Peyer's patch (tissue), 4 donors: ENCODE data around the gene RNF222. TPM values are rescaled to one million over a fixed set of nuclear protein-coding genes. Genes with fewer than 3 reads are reported as not detected.
A peak's percentile ranks its signal among the peaks of the same experiment; 100 is the strongest.
"Not testable (repeated sequence)": the region's sequence is repeated elsewhere in the genome, so short reads cannot be mapped to it uniquely, and the experiment has no call there.

ENCODE experiments used
- DNase-seq, 3 donors: peaks; one replicate each; pipeline ENCODE4 v3.0.0-alpha.2; 2017 to 2019
- H3K27ac ChIP-seq, 4 donors: fragments of 200-600 bp; sonication (generic); one replicate each; pipeline ENCODE4 v1.5.1; 2016 to 2019
- H3K27me3 ChIP-seq, 2 donors: fragments of 200-600 bp; sonication (generic); one replicate each; pipeline ENCODE4 v1.5.1; 2019
- H3K36me3 ChIP-seq, 3 donors: fragments of 200-600 bp; sonication (generic); one replicate each; pipeline ENCODE4 v1.5.1; 2016 to 2019
- H3K4me1 ChIP-seq, 4 donors: fragments of 200-600 bp; sonication (generic); one replicate each; pipeline ENCODE4 v1.5.1; 2016 to 2019
- H3K4me3 ChIP-seq, 4 donors: fragments of 200-600 bp; sonication (generic); 1 replicate in 3 of 4; 2 replicates in 1 of 4; pipeline ENCODE4 v1.5.1; 2016 to 2019; ENCODE audit warnings: mild to moderate bottlenecking in 1 of 4
- H3K9me3 ChIP-seq, 4 donors: fragments of 200-600 bp; sonication (generic); one replicate each; pipeline ENCODE4 v1.5.1; 2016 to 2019; ENCODE audit warnings: mild to moderate bottlenecking in 1 of 4
- POLR2A ChIP-seq, 2 donors: fragments of 450-650 bp; IDR thresholded peaks; one replicate each; pipeline ENCODE4 v1.5.1; 2017; ENCODE audit warnings: antibody characterized with exemption in 2 of 2, mild to moderate bottlenecking in 2 of 2, moderate library complexity in 2 of 2
- total RNA-seq, 4 donors: library from RNA; depleted of rRNA; stranded (reverse); fragments of >200 nt; gene quantifications; one replicate each; pipeline ENCODE4 v1.1.0, GENCODE V29; 2016
- TF ChIP-seq, protein P1 (sequence below), 6 experiments: fragments of 450-650 bp in 4 of 6; fragments of 200-600 bp in 2 of 6; sonication (generic) in 1 of 6; IDR thresholded peaks; one replicate each; pipeline ENCODE4 v1.5.1; 2017 to 2019; ENCODE audit warnings: antibody characterized with exemption in 6 of 6, mild to moderate bottlenecking in 3 of 6, moderate library complexity in 1 of 6

RNF222 gene
- total RNA-seq, 4 donors from 2014 or later = not detected

DNA sequence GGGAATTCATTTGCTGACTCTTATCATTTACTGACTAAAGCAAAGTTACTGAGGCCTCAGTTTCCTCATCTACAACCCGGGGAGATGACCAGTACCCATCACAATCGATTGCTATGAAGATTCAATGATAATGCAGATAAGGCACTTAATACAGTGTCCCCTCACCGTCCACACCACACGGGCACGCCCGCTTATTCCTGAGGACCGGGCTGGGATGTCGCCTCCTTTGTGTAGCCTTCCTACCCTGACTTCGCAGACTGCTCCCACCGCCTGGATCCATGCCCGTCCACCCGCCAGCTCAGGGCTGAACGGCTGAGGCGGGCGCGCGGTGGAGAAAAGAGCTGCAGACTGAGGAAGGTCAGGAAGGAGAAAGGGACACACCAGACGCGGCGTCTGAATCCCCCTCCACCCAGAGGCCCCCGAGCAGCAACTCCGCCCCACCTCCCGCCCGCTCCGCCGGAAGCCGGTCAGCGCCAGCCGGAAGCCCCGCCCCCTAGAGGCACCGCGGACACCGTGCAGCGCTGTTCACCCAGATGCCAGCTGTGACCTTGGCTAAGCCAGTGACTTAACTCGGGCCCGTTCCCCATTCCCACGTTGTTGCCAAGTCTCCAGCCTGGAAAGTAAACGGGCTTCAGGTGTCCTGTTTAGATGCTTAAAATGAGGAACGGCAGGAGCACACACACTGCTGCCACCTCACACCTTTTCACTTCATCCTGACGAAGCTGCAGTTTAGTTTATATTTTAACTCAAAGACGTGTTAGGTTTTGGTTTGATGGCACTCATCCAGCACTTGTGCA is 21.2 kb downstream of the RNF222 start, which contains the start of gene KRABD2:
Gene KRABD2, minus strand, starts transcription at position 434 of the 797 bp plus-strand sequence.
- Histone ChIP-seq H3K27ac (peak within 1 kb of the TSS; percentile 78 to 84 (median 80)), H3K4me3 (peak within 1 kb of the TSS; percentile 50 to 79 (median 68)), H3K4me1 (peaks cover 0 to 36% (median 12%) of the 10 kb centered on the region in 4 donors), H3K9me3 (no peaks in the 10 kb centered on the region), H3K36me3 (peaks cover 0 to 48% (median 0%) of the 10 kb centered on the region in 3 donors), H3K27me3 (no peaks in the 10 kb centered on the region)
- DNase-seq = peak; percentile 83 to 95 (median 94)
- TF ChIP-seq POLR2A (IDR thresholded peaks at IDR 0.05) = peak; percentile 63 to 73
- TF ChIP-seq, protein P1, sequence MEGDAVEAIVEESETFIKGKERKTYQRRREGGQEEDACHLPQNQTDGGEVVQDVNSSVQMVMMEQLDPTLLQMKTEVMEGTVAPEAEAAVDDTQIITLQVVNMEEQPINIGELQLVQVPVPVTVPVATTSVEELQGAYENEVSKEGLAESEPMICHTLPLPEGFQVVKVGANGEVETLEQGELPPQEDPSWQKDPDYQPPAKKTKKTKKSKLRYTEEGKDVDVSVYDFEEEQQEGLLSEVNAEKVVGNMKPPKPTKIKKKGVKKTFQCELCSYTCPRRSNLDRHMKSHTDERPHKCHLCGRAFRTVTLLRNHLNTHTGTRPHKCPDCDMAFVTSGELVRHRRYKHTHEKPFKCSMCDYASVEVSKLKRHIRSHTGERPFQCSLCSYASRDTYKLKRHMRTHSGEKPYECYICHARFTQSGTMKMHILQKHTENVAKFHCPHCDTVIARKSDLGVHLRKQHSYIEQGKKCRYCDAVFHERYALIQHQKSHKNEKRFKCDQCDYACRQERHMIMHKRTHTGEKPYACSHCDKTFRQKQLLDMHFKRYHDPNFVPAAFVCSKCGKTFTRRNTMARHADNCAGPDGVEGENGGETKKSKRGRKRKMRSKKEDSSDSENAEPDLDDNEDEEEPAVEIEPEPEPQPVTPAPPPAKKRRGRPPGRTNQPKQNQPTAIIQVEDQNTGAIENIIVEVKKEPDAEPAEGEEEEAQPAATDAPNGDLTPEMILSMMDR (IDR thresholded peaks at IDR 0.05) = peak; percentile 34 to 64 (median 56)

DNA sequence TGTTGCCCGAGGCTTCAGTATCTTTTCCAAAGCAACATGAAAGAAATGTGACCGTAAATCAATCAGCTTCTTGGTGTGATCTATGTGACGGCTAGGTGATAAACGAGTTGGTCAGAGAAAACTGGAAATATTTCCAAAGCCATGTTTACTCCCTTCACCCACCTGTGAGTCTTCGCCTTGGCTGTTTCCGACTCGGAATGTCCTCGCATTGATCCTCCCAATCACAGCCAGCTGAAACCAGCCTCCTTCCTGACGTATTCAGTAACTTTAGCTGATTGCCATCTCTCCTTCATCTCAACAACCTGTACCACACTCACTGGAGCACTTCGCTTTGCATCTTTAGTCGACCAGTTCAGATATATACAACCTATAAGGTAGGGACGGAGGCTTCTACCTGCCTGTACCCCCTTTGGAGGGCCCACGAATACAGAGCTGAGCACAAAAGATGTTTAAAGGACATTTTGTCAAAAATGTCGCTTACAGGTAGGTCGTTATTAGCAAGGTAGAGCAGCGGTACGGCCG is 21.8 kb downstream of the RNF222 start:
- H3K9me3 ChIP-seq = no peaks in the 10 kb centered on the region
- H3K4me1 ChIP-seq = peaks cover 0 to 29% (median 7%) of the 10 kb centered on the region in 4 donors
- H3K4me3 ChIP-seq = peak overlapping the region; percentile 50 to 79 (median 68)
- DNase-seq = no peak
- peak overlapping the region; percentile 78 to 84 (median 80) for H3K27ac ChIP-seq
- TF ChIP-seq, protein P1 (IDR thresholded peaks at IDR 0.05) = no peak
- no peak for TF ChIP-seq POLR2A (IDR thresholded peaks at IDR 0.05)
- peaks cover 0 to 47% (median 0%) of the 10 kb centered on the region in 3 donors for H3K36me3 ChIP-seq
- H3K27me3 ChIP-seq = no peaks in the 10 kb centered on the region

DNA sequence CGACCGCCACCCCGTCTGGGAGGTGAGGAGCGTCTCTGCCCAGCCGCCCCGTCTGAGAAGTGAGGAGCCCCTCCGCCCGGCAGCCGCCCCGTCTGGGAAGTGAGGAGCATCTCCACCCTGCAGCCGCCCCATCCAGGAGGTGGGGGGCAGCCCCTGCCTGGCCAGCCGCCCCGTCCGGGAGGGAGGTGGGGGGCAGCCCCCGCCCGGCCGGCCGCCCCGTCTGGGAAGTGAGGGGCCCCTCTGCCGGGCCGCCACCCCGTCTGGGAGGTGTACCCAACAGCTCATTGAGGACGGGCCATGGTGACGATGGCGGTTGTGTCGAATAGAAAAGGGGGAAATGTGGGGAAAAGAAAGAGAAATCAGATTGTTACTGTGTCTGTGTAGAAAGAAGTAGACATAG is 23.8 kb downstream of the RNF222 start:
- H3K9me3 ChIP-seq, H3K27ac ChIP-seq, DNase-seq, H3K27me3 ChIP-seq, H3K4me3 ChIP-seq: not testable (repeated sequence)
- Histone ChIP-seq H3K36me3 (peaks cover 0 to 47% (median 0%) of the 10 kb centered on the region in 3 donors), H3K4me1 (peaks cover 0 to 19% (median 3%) of the 10 kb centered on the region in 4 donors)

DNA sequence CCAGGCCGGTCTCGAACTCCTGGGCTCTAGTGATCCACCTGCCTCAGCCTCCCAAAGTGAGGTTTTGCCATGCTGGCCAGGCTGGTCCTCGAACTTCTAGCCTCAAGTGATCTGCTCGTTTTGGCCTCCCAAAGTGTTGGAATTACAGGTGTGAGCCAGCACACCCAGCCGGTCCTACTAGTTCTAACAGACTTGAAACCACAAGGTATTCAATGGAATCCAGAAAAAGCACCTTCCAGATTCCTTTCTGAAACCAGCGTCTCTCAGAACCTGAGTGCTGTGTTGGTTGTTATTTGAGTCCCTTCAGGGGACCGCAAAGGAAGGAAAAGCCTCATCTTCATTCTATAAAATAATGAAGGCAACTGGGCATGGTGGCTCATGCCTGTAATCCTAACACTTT is 25.2 kb downstream of the RNF222 start:
- TF ChIP-seq, protein P1 (IDR thresholded peaks at IDR 0.05) = no peak
- no peak for TF ChIP-seq POLR2A (IDR thresholded peaks at IDR 0.05)
- H3K36me3 ChIP-seq = peaks cover 0 to 41% (median 0%) of the 10 kb centered on the region in 3 donors
- peaks cover 0 to 19% (median 3%) of the 10 kb centered on the region in 4 donors for H3K4me1 ChIP-seq
- no peak for DNase-seq
- no peak overlapping the region for H3K27ac ChIP-seq
- H3K4me3 ChIP-seq = no peak overlapping the region
- no peaks in the 10 kb centered on the region for H3K9me3 ChIP-seq
- H3K27me3 ChIP-seq = no peaks in the 10 kb centered on the region

DNA sequence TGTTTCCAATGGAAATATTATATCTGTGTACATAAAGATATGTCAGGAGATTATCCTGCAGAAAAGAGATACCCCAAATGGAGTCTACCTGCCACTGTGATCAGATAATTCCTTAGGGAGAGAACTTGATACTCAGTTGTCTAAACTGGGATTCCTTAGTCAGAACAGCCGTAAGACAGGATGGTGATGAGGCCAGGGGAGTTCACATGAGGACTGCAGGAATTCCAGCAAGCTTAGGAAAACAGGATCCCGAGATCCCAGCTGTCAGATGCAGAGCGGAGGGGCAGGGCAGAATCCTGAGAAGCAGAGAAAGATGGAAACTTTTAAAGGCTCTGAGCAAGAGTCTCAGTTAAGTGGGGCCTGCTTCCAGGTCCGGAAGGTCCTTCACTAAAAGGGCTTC is 25.8 kb downstream of the RNF222 start:
- no peak overlapping the region for H3K27ac ChIP-seq
- TF ChIP-seq POLR2A (IDR thresholded peaks at IDR 0.05) = no peak
- TF ChIP-seq, protein P1 (IDR thresholded peaks at IDR 0.05) = no peak
- DNase-seq = no peak

DNA sequence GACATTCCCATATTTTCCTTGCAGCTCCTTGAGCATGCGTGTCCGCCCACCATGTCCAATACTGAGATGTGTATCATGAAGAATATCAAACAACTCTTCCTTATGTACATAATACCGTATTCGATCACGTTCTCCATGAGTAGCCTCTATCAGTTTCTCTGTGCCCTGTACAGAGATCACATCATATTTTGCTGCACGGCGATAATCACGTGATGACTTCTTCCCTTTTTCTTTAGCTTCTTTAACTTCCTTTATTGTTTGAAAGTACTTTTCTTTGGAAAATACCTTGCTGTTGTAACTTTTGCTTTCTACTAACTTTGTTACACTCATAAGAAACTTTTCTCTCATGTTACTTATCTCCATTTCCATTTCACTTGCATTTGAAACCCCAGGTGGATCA is 27.7 kb downstream of the RNF222 start:
- no peak for DNase-seq
- no peaks in the 10 kb centered on the region for H3K27me3 ChIP-seq
- peaks cover 0 to 36% (median 0%) of the 10 kb centered on the region in 3 donors for H3K36me3 ChIP-seq
- no peak overlapping the region for H3K27ac ChIP-seq
- no peaks in the 10 kb centered on the region for H3K9me3 ChIP-seq
- TF ChIP-seq, protein P1 (IDR thresholded peaks at IDR 0.05) = no peak
- TF ChIP-seq POLR2A (IDR thresholded peaks at IDR 0.05) = no peak
- no peak overlapping the region for H3K4me3 ChIP-seq
- H3K4me1 ChIP-seq = peaks cover 0 to 3% (median 0%) of the 10 kb centered on the region in 4 donors

More for the DNA sequence above, 25.8 kb downstream of the RNF222 start:
- Histone ChIP-seq H3K4me3 (no peak overlapping the region), H3K4me1 (peaks cover 0 to 15% (median under 1%) of the 10 kb centered on the region in 4 donors), H3K9me3 (no peaks in the 10 kb centered on the region), H3K36me3 (peaks cover 0 to 36% (median 0%) of the 10 kb centered on the region in 3 donors), H3K27me3 (no peaks in the 10 kb centered on the region)
